GM12891 (cell line): ENCODE data around the gene FOXN4.

ENCODE experiments used
- POLR2A ChIP-seq: IDR thresholded peaks from 2 replicates; pipeline ENCODE4 v1.6.1; 2011; ENCODE audit warnings: low read depth, low read length, control low read depth
- POLR2AphosphoS5 ChIP-seq: IDR thresholded peaks from 2 replicates; pipeline ENCODE4 v1.6.1; 2011; ENCODE audit warnings: low read depth, low read length, control low read depth
- SPI1 ChIP-seq: IDR thresholded peaks from 2 replicates; pipeline ENCODE4 v1.6.1; 2011; ENCODE audit warnings: low read depth, low read length, control low read depth

- TF ChIP-seq POLR2A (no peak), POLR2AphosphoS5 (no peak), SPI1 (no peak)
Measured at GRCh38 chr12:109301643-109302168, 7.4 kb downstream of the FOXN4 start.
